Stimulated activated CD4-positive, alpha-beta T cell treated with anti-CD3 and anti-CD28 coated beads, Interleukin-4, amount 100 ng/mL, for 24 hours (primary cell): Measurements from ENCODE around the gene PTPRN2.
"Not testable (repeated sequence)": the region's sequence is repeated elsewhere in the genome, so short reads cannot be mapped to it uniquely, and the experiment has no call there.

Source experiments
- DNase-seq: peaks from one replicate; pipeline ENCODE4 v3.0.0-alpha.2; 2020

The PTPRN2 gene

DNA sequence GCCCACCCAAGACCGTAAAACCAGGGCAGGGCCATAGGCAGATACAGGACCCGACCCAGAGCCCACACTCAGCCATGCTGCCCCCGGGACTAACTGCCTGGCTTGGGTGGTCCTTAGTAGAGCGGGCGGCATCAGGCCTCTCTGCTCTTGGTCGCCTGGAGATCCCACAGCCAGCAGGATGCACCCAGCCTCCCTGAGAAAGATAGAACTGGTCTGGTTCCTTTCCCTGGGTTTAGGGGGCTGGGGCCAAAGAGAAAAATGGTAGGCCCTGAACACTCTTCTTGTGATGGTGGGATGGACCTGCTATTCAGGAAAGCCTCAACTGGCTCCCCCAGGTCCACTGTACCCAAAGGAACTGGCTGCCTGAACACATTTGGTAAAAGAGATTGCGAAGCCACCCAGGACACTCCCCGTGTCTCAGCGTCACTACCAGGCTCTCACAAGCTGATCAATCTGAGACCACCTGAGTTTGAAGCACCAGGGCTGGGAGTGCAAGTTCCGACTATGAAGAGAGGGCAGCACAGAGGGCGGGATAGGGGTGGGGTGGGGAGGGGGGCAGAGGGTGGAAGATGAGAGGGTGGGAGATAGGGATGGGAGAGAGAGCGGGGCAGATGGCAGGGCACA, 659.3 kb downstream of the PTPRN2 start:
- no peak for DNase-seq

DNA sequence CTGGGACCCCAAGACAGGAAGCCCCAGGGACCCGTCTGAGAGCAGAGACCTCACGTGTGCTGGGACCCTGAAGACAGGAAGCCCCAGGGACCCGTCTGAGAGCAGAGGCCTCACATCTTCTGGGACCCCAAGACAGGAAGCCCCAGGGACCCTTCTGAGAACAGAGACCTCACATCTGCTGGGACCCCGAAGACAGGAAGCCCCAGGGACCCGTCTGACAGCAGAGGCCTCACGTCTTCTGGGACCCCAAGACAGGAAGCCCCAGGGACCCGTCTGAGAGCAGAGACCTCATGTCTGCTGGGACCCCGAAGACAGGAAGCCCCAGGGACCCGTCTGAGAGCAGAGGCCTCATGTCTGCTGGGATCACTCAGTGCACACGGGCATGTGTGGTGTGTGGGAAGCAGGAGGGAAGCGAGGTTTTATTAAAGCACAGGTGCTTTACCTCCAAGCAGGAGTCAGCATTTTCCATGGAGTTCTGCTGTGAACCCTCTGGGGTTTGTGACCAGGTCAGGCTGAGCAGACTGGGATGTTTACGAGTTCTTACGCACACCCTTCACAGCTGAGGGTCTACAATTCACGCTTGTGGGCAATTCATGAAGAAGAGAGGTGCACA, 660.2 kb downstream of the PTPRN2 start:
- no peak for DNase-seq

DNA sequence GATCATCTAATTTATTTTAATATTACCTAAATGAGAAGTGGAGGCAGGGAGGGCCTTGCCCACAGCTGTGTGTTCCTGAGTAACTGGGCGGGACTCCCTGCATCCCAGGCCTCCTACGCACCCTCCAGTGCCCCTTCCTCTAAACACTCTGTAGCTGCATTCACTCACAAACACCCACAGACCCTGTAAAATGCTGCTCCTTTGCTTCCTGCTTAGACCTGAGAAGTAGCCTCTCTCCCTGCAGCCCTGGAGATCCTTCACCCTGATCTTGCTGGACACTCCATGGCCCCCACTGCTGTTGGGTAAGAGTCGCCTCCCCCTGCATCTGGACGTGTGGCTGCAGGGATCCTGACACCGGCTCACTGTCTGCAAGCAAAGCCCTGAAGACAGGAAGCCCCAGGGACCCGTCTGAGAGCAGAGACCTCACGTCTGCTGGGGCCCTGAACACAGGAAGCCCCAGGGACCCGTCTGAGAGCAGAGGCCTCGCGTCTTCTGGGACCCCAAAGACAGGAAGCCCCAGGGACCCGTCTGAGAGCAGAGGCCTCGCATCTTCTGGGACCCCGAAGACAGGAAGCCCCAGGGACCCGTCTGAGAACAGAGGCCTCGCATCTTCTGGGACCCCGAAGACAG, 661.0 kb downstream of the PTPRN2 start:
- no peak for DNase-seq

DNA sequence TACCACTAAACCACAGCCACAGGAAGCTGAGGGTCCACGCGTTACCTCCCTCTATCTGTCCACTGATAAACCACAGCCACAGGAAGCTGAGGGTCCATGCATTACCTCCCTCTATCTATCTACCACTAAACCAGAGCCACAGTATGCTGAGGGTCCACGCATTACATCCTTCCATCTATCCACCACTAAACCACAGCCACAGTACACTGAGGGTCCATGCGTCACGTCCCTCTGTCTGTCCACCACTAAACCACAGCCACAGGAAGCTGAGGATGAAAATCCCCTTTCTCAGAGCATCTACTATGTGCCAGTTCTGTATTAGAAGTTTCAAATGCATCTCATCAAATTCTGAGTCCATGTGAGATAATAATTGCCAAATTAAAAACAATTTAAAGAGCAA, 661.5 kb downstream of the PTPRN2 start:
- DNase-seq = no peak

DNA sequence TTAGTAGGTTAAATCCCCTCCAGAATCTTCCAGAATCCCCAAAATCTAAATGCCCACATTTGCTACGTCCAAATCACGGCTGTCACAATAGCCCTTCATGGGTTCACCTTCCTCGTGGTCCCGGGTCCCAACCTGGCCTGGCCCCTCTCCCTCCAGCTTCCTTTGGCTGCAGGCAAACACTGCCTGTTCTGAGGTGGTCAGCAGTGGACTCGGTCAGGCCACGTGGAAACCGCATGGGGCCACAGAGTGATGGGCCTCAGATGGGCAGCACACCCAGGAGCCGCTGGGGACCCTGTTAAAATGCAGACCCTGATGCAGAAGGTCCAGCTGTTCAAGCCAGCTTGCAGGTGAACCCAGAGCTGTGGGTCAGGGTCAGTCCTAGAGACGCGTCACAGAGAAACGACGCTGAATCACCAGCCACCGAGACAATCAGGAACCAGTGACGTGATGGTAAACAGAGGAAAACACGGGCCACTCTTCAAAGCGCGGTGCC, 662.2 kb downstream of the PTPRN2 start:
- DNase-seq = no peak

DNA sequence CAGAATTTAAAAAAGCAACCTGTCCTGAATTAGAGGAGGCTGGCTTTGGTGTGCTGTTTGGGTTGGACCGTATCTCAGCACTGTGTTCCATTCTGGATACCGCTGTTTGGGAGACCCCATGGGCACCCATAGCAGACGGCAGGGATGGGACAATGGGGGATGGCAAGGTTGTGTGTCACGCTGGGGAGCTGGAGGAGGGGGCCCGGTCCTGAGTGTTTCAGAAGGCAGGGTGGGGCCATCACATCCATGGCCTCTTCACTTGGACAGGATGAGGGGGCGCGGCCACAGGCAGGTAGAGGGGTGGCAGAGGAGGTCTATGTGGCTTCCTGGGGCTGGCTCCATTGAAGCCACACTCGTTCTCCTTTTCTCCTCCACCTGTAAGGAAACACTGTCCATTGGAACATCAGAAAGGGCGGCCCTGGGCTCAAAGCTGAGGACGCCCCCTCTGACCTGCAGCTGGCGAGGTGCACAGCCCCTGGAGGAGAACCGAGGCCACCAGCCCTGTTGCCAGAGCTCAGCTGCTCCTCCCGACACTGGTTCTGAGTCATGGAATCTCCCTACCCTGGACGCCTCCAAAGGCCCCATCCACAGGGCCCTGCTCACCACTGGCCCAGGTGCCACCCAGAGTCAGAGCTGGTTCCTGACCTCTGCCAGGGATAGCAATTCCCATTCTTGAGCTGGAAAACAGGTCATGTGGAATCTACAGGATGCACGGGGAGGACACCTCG, 663.6 kb downstream of the PTPRN2 start:
- DNase-seq = no peak

DNA sequence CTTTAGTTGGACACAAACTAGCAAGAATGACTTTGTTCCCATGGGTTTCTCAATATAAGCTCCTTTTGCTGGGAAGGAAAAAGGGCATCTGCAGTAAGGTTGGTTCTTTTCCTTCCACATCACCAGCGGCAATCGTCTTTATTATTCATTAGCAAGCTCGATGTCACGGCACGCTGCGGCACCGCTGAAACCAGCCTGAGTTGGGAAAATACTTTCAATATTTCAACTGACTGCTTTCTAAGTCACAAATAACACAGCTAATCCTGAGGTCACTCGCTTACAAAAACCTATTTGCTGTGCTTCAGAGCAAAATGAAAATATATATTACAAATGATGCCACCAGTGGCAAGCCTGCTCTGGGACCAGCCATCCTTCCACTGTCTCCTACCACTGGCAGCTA, 665.0 kb downstream of the PTPRN2 start:
- DNase-seq = no peak

DNA sequence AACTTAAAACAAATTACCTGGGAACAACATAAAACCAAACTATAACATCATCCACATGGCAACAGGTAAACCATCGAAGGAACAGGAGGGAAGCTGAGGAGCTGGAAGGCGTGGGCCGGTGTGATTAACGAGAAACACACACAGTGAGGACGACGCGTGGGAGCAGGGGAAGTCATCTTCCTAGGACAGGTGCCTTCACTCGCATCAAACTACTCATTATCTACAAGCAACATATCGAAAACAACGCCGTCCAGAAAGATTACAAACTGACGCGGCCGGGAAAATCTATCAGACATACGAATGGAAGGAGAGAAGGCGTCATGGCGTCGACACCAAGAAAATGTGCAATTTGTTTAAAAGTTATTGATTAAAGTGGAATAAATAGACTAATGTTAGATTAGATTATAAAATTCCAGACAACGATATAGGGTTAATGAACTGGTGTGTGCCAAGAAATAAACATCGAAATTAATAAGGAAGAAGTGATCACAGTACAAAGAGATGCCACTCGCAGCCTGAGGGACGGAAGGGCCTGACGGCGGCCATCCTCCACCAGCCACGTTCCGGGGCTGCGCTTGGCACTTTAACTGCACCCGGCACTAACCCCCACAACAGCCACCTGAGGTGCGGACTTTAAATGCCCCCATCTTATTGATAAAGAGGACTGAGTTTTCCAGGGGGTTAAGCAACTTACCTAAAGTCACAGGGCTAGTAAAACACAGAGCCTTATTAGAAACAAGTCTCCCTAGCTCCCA, 669.1 kb downstream of the PTPRN2 start:
- no peak for DNase-seq

DNA sequence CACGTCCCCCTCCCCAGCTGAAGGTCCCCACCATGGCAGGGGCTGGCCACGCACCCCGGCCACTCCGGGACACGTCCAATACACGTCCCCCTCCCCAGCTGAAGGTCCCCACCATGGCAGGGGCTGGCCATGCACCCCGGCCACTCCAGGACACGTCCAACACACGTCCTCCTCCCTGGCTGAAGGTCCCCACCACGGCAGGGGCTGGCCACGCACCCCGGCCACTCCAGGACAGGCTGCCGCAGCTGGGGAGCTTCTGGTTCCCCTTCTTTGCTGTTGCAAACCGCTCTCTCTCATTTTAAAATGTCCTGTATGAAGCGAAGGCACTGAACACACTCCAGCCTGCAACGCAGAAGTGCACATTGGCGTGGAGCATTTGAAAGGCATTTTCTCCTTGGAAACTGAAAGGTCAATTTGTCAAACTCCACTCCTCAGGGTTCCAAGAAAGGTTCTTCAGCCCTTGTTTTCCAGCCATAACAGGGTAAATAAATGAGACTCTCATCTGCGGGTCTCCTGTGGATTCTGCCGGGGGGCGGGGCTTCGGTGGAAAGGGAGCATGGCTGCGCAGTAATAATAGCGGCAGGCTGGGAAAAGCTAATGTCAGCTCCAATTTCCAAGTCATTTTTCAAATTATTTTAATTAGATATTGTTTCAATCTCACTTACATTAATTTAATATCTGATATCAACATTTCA, 670.5 kb downstream of the PTPRN2 start:
- DNase-seq = no peak

DNA sequence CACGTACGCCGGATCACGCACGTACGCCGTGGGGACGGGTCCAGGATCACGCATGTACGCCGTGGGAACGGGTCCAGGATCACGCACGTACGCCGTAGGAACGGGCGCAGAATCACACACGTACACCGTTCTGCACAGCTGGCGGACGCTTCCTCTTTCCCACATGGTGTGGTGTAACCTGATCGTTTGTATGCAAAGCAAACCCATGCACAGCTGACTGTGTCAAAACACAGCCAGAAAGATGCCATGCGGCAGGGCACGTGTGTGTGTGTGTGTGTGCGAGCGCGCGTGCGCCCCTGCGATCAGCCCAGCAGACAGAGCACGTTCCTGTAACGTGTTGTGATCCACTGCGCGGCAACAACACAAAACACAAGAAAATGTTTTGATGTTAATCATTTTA, 677.2 kb downstream of the PTPRN2 start:
- no peak for DNase-seq

DNA sequence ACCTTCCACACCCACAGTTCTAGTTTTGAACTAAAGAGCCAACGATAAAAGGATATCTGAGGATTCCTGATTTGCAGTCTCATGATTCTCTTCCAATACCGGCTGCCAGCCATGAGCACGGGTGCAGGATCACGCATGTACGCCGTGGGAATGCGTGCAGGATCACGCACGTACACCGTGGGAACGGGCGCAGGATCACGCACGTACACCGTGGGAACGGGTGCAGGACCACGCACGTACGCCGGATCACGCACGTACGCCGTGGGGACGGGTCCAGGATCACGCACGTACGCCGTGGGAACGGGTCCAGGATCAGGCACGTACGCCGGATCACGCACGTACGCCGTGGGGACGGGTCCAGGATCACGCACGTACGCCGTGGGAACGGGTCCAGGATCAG, 677.6 kb downstream of the PTPRN2 start:
- not testable (repeated sequence) for DNase-seq

DNA sequence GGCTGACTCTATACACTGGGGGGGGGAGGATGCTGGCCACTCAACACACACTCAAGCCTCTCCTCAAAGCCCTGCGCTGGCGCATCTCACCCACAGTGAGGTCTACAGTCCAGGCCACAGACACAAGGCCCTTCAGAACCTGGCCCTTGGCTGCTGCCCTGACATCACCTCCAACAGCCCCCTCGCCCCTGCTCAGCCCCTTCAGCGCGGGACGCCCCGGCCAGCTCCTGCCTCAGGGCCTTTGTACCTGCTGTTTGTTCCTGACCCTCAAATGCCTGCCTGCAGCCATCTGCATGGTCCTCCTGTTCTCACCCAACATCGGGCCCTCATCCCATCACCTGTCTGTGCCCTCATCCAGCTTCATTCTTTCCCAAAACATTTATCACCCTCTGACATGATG, 678.3 kb downstream of the PTPRN2 start:
- DNase-seq = no peak

DNA sequence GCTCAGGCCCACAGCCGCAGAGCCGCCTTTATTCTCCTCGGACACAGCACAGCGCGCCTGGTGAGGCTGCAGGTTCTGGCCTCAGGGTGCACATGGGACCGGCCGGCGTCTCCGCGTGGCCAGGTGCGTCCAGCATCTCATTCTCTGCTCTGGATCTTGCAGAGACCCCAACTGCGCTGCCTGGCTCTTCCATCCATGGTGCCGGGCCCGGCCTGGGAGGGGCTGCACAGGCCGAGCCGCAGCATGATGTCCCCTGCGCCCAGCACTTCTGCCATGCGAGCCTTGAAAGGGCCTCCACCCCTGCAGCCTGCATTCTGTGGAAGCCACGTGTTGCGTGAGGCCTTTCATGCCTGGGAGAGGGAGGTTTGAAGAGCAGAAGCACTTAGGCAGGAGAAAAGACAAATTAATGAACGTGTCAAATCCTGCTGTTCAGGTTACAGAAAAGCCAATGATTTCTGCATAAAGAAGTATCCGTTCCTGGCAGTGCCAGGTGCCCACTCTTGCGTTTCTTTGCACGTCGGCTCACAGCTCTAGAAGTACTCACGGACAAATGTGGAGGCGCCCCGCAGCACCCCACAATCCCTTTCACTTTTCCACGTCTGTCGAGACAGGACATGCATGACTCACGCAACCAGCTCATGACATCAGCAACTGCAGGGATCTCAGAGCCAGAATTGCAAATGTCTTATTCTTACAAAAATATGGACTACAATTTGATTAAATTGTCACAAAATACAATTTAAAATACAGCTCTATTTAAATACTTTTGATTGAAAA, 679.4 kb downstream of the PTPRN2 start:
- no peak for DNase-seq

DNA sequence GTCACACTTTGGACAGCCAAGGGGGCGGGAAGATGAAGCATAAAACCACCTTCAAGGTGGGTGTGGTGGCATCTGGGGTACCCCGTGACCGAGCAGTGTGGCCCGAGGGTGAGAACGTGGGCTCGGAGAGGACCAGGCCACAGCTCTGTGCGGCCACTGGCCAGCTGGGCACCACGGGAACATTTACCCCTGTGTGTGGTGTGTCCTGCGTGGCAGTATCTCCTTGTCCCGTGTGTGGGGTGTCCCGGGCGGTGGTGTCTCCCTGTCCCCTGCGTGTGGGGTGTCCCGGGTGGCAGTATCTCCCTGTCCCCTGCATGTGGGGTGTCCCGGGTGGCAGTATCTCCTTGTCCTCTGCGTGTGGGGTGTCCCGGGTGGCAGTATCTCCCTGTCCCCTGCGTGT, 680.5 kb downstream of the PTPRN2 start:
- no peak for DNase-seq

DNA sequence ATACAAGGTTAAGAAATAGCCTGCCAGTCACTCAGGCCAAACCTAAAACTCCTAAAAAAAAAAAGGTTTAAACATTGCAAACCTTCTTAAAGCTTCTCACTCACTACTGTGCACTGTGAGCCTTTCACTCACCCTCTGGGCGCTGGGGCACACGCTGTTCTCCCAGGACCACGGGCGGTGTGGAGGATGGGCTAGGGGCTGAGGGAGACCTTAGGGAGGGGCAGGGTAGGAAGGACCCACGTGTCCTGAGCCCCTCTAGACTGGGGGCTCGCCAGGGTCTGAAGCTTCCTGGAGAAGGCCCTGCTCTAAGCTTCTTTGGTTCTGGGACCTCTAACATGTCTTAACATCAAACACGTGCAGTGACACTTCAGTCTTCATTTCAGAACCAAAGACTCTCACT, 681.0 kb downstream of the PTPRN2 start:
- no peak for DNase-seq

DNA sequence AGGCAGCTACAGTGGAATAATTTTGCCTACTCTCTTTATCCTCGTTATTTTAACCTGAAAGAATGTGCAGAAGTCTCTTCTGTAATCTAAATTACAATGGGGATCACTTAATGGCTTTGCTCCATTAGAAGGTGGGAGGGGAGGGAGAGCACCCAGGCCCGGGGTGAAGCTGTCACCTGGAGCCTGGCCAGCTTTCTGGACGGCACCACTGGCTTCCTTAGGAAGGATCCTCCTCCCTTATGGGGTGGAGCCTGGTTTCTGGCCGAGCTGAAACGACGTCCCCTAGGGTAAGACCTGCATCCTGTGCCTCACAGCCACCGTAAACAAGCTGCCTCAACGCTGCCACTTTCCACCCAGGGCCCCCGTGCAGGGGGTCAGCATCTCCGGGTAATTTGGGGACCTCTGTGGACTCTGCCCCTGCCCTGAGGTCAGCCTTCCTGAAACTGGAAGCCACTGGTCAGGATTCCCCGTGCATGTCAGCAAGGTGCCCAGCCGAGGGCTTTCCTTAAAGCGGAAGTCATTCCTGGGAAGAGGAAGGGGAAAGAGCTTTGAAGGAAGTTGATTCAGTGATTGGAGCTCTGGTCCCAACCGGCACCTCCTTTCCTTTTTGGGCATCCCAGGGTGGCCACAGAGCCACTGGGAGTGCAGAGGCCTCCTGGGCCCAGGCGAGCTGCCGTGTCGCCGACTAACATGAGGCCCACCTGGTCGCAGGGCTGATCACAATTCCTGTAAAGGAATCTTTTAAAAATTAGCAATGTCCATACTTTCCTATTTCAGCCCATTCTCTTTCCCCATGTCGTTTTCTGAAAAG, 681.8 kb downstream of the PTPRN2 start:
- no peak for DNase-seq

DNA sequence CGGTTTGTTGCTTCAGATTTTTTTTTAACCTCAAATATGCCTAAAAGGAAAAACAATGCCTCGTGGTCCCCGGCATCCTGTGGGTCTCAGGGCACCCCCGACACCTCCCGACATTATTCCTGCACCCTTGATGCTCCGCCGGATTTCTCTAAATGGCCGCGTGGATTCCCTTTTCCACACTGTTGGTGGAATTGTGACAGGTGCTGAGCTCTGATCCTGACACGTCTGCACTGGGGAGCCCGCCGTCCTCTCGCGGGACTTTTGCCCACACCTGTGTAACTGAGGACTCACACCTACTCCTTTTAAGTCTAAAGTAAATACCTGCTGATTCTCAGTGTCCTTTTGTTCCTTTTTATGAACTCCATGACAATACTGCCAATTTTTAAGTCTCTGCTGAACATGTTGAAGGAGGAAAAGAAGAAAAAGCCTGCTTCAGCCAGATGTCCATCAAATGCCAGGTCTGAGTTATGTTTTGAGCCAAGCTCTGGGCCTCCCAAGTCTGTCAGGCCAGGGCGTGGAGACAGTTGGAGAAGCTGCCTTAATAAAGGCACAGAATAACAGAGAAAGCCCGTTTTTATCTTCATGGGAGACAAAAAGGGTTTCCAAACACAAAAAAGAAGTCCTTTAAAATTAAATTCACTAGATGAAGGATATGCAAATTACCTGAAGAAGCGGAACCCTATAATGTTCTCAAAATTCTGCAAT, 682.6 kb downstream of the PTPRN2 start:
- DNase-seq = no peak

DNA sequence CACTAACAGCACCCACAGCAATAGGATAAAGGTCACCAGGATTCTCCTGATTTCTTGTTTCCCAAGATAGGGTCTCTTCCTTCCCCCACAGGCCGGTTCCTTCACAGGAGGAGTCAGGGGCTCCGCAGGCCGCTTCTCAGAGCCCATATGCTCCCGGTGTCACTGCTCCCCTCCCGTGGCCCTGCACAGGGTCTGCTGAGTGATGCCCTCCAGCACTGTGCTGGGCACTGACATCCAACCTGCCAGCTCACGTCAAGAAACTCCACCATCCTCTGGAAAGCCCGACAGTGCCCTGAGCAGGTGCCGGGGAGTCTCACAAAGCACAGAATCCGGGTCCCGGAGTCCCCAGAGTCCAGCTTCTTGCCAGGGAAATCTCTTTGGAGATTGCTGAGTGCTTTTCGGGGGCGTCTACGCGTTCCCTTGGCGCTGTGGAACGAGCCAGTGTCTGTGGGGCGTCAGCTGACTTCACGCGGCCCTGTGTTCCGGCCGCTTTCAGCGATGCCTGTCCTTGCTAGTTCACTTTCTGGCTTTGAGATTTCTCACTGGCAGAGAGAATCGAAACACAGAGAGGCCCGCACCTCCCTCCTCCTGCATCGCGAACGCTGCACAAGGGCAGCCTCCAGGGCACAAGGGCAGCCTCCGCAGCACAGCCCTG, 683.3 kb downstream of the PTPRN2 start:
- no peak for DNase-seq

DNA sequence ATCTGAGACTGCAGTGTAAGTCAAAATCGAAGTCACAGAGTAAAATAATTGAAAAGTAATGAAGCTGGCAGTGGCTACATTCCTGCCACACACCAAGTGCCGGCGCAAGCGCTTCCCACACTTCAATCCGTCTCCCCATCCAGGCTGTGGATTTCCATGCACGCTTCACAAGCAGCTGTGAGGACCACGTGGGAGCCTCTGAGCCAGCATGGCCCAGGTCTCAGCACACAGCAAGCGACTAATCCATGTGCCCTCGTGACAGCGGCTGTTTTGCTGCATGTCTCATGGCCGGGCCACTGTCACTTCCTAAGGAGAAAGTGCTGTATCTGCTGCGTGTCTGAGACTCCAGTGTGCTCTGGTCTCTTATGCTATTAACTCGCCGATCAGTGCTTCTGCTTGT, 683.9 kb downstream of the PTPRN2 start:
- no peak for DNase-seq

DNA sequence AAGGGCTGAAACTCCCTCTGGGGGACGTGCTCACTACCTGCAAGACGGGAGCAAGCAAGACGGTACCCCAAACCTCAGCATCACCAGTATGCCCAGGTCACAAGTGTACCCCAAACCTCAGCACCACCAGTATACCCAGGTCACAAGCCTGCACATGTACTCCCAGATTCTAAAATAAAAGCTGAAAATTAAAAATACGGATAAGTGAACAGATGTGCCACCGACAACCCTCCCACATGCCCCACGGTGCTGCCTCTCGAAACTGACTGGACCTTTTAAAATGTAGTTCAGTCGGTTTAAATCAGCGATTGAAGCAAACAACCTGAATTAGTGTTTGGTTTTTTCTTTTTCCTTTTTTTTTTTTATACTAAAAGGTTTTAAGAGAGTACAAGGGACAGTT, 684.3 kb downstream of the PTPRN2 start:
- no peak for DNase-seq
